K562 (cell line): ENCODE data around the gene ZNF484. TPM values are rescaled to one million over a fixed set of nuclear protein-coding genes. Genes with fewer than 3 reads are reported as not detected.

Source experiments
- ATAC-seq: fragments of 200-7000 bp; cut with Tn5 transposase; 3 replicates; pipeline ENCODE4 v1.9.1; 2020; ENCODE audit warnings: moderate library complexity
- BruUV-seq: library from RNA; stranded (reverse); fragments of 400-500 nt; replicated peaks from 2 replicates; lab custom pipeline; 2021; lab: Mats Ljungman, UMichigan
- CTCF ChIA-PET: fragments of 300-600 bp; formaldehyde crosslinking; extraction: SDS; loops from one replicate; lab custom pipeline; 2021; ENCODE audit warnings: low intra/inter-chr PET ratio; lab: Yijun Ruan, JAX
- POLR2A ChIA-PET: fragments of 300-600, 350-650 bp; sonication (Branson Sonifier 250); formaldehyde crosslinking; extraction: SDS; loops from one replicate; lab custom pipeline; 2021; ENCODE audit warnings: antibody characterized with exemption, inconsistent platforms; lab: Yijun Ruan, JAX
- DNase-seq, 4 experiments: peaks; one replicate each; pipeline versions ENCODE4 v3.0.0 to v3.0.0-alpha.2; 2011 to 2018; ENCODE audit warnings: low spot score in 3 of 4, mixed read lengths in 3 of 4; ENCODE audit errors: extremely low read depth in 1 of 4
- FAIRE-seq: peaks from 2 replicates; lab custom pipeline; 2011; peaks lifted over from hg19 to GRCh38; lab: Jason Lieb, UNC
- H2AFZ ChIP-seq: 2 replicates; pipeline ENCODE4 v1.6.0; 2011; ENCODE audit warnings: low read depth, low read length, control low read depth, inconsistent platforms
- H3K27ac ChIP-seq: fragments of 200-600 bp; 3 replicates; pipeline ENCODE4 v1.8.0; 2011; ENCODE audit warnings: low read depth, mild to moderate bottlenecking, control low read depth, inconsistent platforms, low read length, moderate library complexity, mixed read lengths; ENCODE audit errors: extremely low read depth
- H3K27me3 ChIP-seq, 2 experiments: fragments of 300-600 bp in 1 of 2; 2 replicates in 1 of 2; 3 replicates in 1 of 2; pipeline versions ENCODE4 v1.6.0 to v1.8.0; 2011; ENCODE audit warnings: inconsistent platforms in 2 of 2, low read length in 2 of 2, mild to moderate bottlenecking in 1 of 2, mixed read lengths in 1 of 2, moderate library complexity in 1 of 2; ENCODE audit not compliant: control insufficient read depth in 2 of 2, insufficient read depth in 2 of 2
- H3K36me3 ChIP-seq: fragments of 300-600 bp; 3 replicates; pipeline ENCODE4 v1.8.0; 2011; ENCODE audit warnings: mild to moderate bottlenecking, low read length, inconsistent platforms; ENCODE audit not compliant: control insufficient read depth, insufficient read depth
- H3K4me1 ChIP-seq, 2 experiments: fragments of 200-600 bp in 1 of 2; replicated peaks in 1 of 2; 2 replicates in 1 of 2; 3 replicates in 1 of 2; pipeline versions ENCODE4 v1.5.1 to v1.8.0; 2011; ENCODE audit warnings: inconsistent platforms in 2 of 2, low read length in 2 of 2, mild to moderate bottlenecking in 1 of 2, mixed read lengths in 1 of 2, moderate library complexity in 1 of 2; ENCODE audit not compliant: control insufficient read depth in 2 of 2, insufficient read depth in 2 of 2
- H3K4me2 ChIP-seq: 2 replicates; pipeline ENCODE4 v1.6.1; 2011; ENCODE audit warnings: low read length, control low read depth, inconsistent platforms, mixed read lengths; ENCODE audit not compliant: insufficient read depth
- H3K4me3 ChIP-seq: fragments of 200-600 bp; sonication (generic), shearing (Covaris generic); 2 replicates; pipeline ENCODE4 v1.5.1; 2016; ENCODE audit warnings: control low read depth, inconsistent platforms
- H3K79me2 ChIP-seq: fragments of 200-600 bp; 3 replicates; pipeline ENCODE4 v1.8.0; 2011; ENCODE audit warnings: low read length, inconsistent platforms; ENCODE audit not compliant: control insufficient read depth, insufficient read depth
- H3K9ac ChIP-seq, 2 experiments: 2 replicates each; pipeline versions ENCODE4 v1.6.0 to v1.6.1; 2011; ENCODE audit warnings: low read depth in 2 of 2, low read length in 2 of 2, control low read depth in 1 of 2, inconsistent platforms in 1 of 2, mild to moderate bottlenecking in 1 of 2, mixed read lengths in 1 of 2; ENCODE audit not compliant: insufficient read depth in 1 of 2
- H3K9me1 ChIP-seq: one replicate; pipeline ENCODE4 v1.6.0; 2011; ENCODE audit warnings: inconsistent platforms, mild to moderate bottlenecking, low read length, moderate library complexity; ENCODE audit not compliant: control insufficient read depth, insufficient read depth
- H3K9me3 ChIP-seq: replicated peaks from 2 replicates; pipeline ENCODE4 v1.5.1; 2011; ENCODE audit warnings: low read depth, low read length, inconsistent platforms; ENCODE audit not compliant: control insufficient read depth, insufficient read depth
- H4K20me1 ChIP-seq: replicated peaks from 2 replicates; pipeline ENCODE4 v1.6.1; 2011; ENCODE audit warnings: low read length, inconsistent platforms, mixed read lengths; ENCODE audit not compliant: control insufficient read depth, insufficient read depth
- ARID1B ChIP-seq: fragments of 450-650 bp; IDR thresholded peaks from 2 replicates; pipeline ENCODE4 v1.6.1; 2016; ENCODE audit warnings: antibody characterized with exemption, mild to moderate bottlenecking, inconsistent platforms
- NFIC ChIP-seq: fragments of 450-650 bp; IDR thresholded peaks from 2 replicates; pipeline ENCODE4 v1.6.1; 2017; ENCODE audit warnings: mild to moderate bottlenecking, inconsistent platforms
- SPI1 ChIP-seq: IDR thresholded peaks from 2 replicates; pipeline ENCODE4 v1.6.1; 2011; ENCODE audit warnings: low read depth, low read length, control low read depth, borderline replicate concordance
- ZC3H11A ChIP-seq: IDR thresholded peaks from 2 replicates; pipeline ENCODE4 v1.6.1; 2012; ENCODE audit warnings: low read depth, low read length, improper control_type of control experiment
- ZNF436 ChIP-seq: fragments of 250-450, 450-650 bp; sonication (Bioruptor Pico); formaldehyde crosslinking; IDR thresholded peaks from 2 replicates; pipeline ENCODE4 v1.7.0; 2020; ENCODE audit warnings: mild to moderate bottlenecking
- WGBS: fragments of 100-300 bp; shearing (Covaris generic); methylation state at CpG from one replicate; pipeline ENCODE4 v1.1.6; 2016; ENCODE audit warnings: low coverage, mixed read lengths; ENCODE audit not compliant: insufficient coverage; ENCODE audit errors: missing lambda C conversion rate; 5-methylcytosine and 5-hydroxymethylcytosine counted together
- in situ Hi-C: fragments of 300-500 bp; cut with MboI; formaldehyde crosslinking; loops from 4 replicates; pipeline ENCODE4 v1.15.0; 2018; ENCODE audit warnings: inconsistent platforms, mixed read lengths
- intact Hi-C: fragments of 100-400 bp; cut with micrococcal nuclease; formaldehyde crosslinking; loops from 2 replicates; pipeline ENCODE4 v1.14.2; 2022
- polyA plus RNA-seq, 8 experiments: library from polyadenylated mRNA; depleted of rRNA in 4 of 8; stranded (reverse) in 5 of 8; unstranded in 3 of 8; fragments of >200 nt; fragmentation: Nextera tagmentation in 2 of 8; fragmentation: Illumina TruSeq in 1 of 8; extraction: Ambion mirVana in 2 of 8; extraction: Trizol in 1 of 8; gene quantifications; 2 replicates each; pipeline versions ENCODE4 v1.2.1 to v1.2.3, GENCODE V29; 2011 to 2014; ENCODE audit warnings: inconsistent platforms in 1 of 8, missing spikeins in 1 of 8
- total RNA-seq, 7 experiments: library from RNA; depleted of rRNA in 6 of 7; stranded (reverse); fragments of >200 nt in 6 of 7; fragmentation: Illumina TruSeq in 2 of 7; extraction: Trizol in 2 of 7; gene quantifications; 2 replicates each; pipeline versions ENCODE4 v1.2.1 to v1.2.3, GENCODE V29; 2011 to 2021; ENCODE audit warnings: low replicate concordance in 1 of 7
- TF ChIP-seq, protein P1 (sequence below): fragments of 200-800 bp; sonication (Bioruptor generic); IDR thresholded peaks from 2 replicates; pipeline ENCODE4 v1.6.1; 2017; ENCODE audit warnings: missing genetic modification characterization, missing compliant biosample characterization
- TF ChIP-seq, protein P2 (sequence below): fragments of 450-650 bp; IDR thresholded peaks from one replicate; pipeline ENCODE4 v1.6.1; 2018; ENCODE audit warnings: mild to moderate bottlenecking, moderate library complexity; ENCODE audit not compliant: partially characterized antibody

ZNF484 gene
- total and polyA plus RNA-seq, 9 of the 15 experiments (the other 6 are each of a cell fraction or from before 2014, with no cell fraction given) = 1.1 to 5.8 (median 2.5) TPM

DNA sequence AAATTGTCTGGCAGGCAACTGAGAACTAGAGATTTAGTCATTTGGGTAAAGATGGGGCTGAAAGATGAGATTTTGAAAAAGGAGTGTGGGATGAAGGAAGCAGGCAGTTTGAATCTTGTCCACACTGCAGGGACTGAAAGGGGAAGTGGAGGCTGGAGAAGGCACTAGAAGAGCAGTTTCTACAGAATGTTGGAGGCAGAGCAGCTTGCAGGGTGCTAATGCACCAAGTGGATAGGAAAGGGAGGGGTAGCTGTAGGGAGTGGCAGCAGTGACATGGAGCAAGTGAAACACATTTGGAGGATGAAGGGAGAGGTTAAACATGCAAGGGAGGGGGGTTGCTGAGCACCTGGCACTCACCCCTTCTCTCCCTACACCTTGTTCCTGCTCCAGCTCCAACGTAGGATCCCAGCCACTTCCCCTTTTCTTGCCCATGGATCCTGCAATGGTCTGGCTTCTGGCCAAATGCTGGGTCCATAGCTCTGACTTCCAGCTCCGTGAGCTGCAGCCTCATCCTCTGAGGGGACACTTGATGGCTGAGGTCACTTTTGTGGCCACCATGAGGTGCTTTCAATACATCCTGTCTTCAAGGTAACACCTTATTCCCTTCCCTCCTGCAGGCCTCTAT, 39.5 kb upstream of the ZNF484 start:
- intact Hi-C loops = no loop called here
- Histone ChIP-seq H3K79me2 (no peaks in the 10 kb centered on the region), H3K9me1 (no peaks in the 10 kb centered on the region), H3K9me3 (no peaks in the 10 kb centered on the region), H3K4me3 (no peak overlapping the region), H3K27ac (no peak overlapping the region), H3K36me3 (no peaks in the 10 kb centered on the region), H4K20me1 (peaks cover 3% of the 10 kb centered on the region; the same call in 1 of the 2 replicates), H3K4me1 (peaks cover 0 to 10% of the 10 kb centered on the region in 2 experiments; a peak in 1 of 5 replicates), H3K4me2 (no peak overlapping the region), H3K27me3 (peaks cover 16 to 74% of the 10 kb centered on the region in 2 experiments), H2AFZ (no peak overlapping the region), H3K9ac (no peak overlapping the region)
- in situ Hi-C loops = no loop called here
- WGBS = 0% methylated on average over 1 of the region's 2 CpGs
- no peak for FAIRE-seq
- no peak; the same call in 2 of the 3 replicates for ATAC-seq
- BruUV-seq = no TSS peak
- no peak for DNase-seq
- CTCF ChIA-PET = interaction anchor here (0.6 kb wide), 1 partner anchor 487 kb away, joined by 4 read pairs; no protein-coding TSS in a partner anchor
- POLR2A ChIA-PET = interaction anchor here (0.6 kb wide), 2 partner anchors 127 to 1048 kb away, joined by 3 read pairs; no protein-coding TSS in a partner anchor
- TF ChIP-seq ARID1B = no peak
- TF ChIP-seq SPI1 = peak; percentile 94
- TF ChIP-seq NFIC = peak; percentile 77
- TF ChIP-seq, protein P1, sequence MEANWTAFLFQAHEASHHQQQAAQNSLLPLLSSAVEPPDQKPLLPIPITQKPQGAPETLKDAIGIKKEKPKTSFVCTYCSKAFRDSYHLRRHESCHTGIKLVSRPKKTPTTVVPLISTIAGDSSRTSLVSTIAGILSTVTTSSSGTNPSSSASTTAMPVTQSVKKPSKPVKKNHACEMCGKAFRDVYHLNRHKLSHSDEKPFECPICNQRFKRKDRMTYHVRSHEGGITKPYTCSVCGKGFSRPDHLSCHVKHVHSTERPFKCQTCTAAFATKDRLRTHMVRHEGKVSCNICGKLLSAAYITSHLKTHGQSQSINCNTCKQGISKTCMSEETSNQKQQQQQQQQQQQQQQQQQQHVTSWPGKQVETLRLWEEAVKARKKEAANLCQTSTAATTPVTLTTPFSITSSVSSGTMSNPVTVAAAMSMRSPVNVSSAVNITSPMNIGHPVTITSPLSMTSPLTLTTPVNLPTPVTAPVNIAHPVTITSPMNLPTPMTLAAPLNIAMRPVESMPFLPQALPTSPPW (CRISPR knock-in tag) = no peak
- TF ChIP-seq ZC3H11A = no peak
- TF ChIP-seq, protein P2, sequence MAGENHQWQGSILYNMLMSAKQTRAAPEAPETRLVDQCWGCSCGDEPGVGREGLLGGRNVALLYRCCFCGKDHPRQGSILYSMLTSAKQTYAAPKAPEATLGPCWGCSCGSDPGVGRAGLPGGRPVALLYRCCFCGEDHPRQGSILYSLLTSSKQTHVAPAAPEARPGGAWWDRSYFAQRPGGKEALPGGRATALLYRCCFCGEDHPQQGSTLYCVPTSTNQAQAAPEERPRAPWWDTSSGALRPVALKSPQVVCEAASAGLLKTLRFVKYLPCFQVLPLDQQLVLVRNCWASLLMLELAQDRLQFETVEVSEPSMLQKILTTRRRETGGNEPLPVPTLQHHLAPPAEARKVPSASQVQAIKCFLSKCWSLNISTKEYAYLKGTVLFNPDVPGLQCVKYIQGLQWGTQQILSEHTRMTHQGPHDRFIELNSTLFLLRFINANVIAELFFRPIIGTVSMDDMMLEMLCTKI = no peak
- no peak for TF ChIP-seq ZNF436 (CRISPR knock-in tag)
